ENCODE data around the gene LLGL2.

DNA sequence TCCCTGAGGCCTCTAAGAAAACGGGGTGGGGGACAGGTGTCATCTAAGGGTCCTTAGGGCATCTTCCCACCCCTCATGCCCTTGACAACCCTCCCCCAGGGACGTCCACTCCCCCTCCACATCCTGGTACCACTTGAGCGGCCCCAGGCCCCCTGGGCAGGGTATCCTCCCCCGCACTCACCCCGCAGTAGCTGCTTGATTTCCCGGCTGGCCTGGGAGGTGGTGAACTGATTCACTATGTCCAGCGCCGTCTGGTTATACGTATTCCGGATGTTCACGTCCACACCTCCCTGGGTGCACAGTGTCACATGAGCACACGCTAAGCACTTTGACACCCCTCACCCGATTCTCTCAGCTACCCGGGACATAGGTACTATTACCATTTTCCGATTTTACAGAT is 19.9 kb upstream of the LLGL2 start:
- no peak for TF ChIP-seq CTCF (conservative IDR thresholded peaks at IDR 0.05 in 1 of 2, IDR thresholded peaks at IDR 0.05 in 1 of 2; ENCODE audit: extremely low read depth in 1 of 2, insufficient read depth in 1 of 2, low read depth in 1 of 2, low read length in 2 of 2)
- TF ChIP-seq EZH2 (IDR thresholded peaks at IDR 0.05; ENCODE audit: borderline replicate concordance, low read length) = no peak
